Lower leg skin (tissue), 3 donors: ENCODE measurements around the gene IGFBP7.

ENCODE experiments used
- CTCF ChIP-seq, 3 donors: fragments of 450-650 bp; IDR thresholded peaks; one replicate each; pipeline ENCODE4 v1.5.1; 2016; ENCODE audit warnings: antibody characterized with exemption in 3 of 3, mild to moderate bottlenecking in 3 of 3, moderate library complexity in 2 of 3
- POLR2A ChIP-seq, 2 donors: fragments of 450-650 bp; IDR thresholded peaks; one replicate each; pipeline ENCODE4 v1.6.1; 2016 to 2017; ENCODE audit warnings: antibody characterized with exemption in 2 of 2, mild to moderate bottlenecking in 1 of 2, moderate library complexity in 1 of 2

- TF ChIP-seq CTCF (IDR thresholded peaks at IDR 0.05) (no peak), POLR2A (IDR thresholded peaks at IDR 0.05) (no peak)
Observed at GRCh38 chr4:57097711-57098110, 12.5 kb downstream of the IGFBP7 start.
